ENCODE results near the gene DNAJA3.

Gene DNAJA3

GRCh38 chr16:4399001-4399730 lies 26.5 kb upstream of the DNAJA3 start:
- H3K27ac ChIP-seq = no peak overlapping the region
- TF ChIP-seq CTCF (IDR thresholded peaks at IDR 0.05) (no peak), ZFX (IDR thresholded peaks at IDR 0.05; ENCODE audit: borderline replicate concordance) (no peak)

- H3K27ac ChIP-seq = no peak overlapping the region
- no peak for TF ChIP-seq ZFX (IDR thresholded peaks at IDR 0.05; ENCODE audit: borderline replicate concordance)
- TF ChIP-seq CTCF (IDR thresholded peaks at IDR 0.05) = no peak
These were observed 24.6 kb upstream of the DNAJA3 start for GRCh38 chr16:4401094-4401501.

GRCh38 chr16:4401510-4401909 lies 24.2 kb upstream of the DNAJA3 start:
- TF ChIP-seq CTCF (IDR thresholded peaks at IDR 0.05) (no peak), ZFX (IDR thresholded peaks at IDR 0.05; ENCODE audit: borderline replicate concordance) (no peak)
- no peak overlapping the region for H3K27ac ChIP-seq

GRCh38 chr16:4402439-4403132 lies 23.1 kb upstream of the DNAJA3 start:
- no peak overlapping the region for H3K27ac ChIP-seq

GRCh38 chr16:4403133-4403949 lies 22.3 kb upstream of the DNAJA3 start:
- TF ChIP-seq CTCF (IDR thresholded peaks at IDR 0.05) (no peak), ZFX (IDR thresholded peaks at IDR 0.05; ENCODE audit: borderline replicate concordance) (no peak)
- no peak overlapping the region for H3K27ac ChIP-seq

More at GRCh38 chr16:4402439-4403132, 23.1 kb upstream of the DNAJA3 start:
- TF ChIP-seq CTCF (IDR thresholded peaks at IDR 0.05) (peak; percentile 92), ZFX (IDR thresholded peaks at IDR 0.05; ENCODE audit: borderline replicate concordance) (no peak)

- H3K27ac ChIP-seq = no peak overlapping the region
- no peak for TF ChIP-seq ZFX (IDR thresholded peaks at IDR 0.05; ENCODE audit: borderline replicate concordance)
- TF ChIP-seq CTCF (IDR thresholded peaks at IDR 0.05) = peak; percentile 84
These were observed 21.3 kb upstream of the DNAJA3 start for GRCh38 chr16:4404247-4404966.
